Measurements from ENCODE around the gene TAF6.

TAF6 gene

DNA sequence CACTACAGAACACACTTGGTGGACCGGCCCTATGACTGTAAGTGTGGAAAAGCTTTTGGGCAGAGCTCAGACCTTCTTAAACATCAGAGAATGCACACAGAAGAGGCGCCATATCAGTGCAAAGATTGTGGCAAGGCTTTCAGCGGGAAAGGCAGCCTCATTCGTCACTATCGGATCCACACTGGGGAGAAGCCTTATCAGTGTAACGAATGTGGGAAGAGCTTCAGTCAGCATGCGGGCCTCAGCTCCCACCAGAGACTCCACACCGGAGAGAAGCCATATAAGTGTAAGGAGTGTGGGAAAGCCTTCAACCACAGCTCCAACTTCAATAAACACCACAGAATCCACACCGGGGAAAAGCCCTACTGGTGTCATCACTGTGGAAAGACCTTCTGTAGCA is 55.0 kb downstream of the TAF6 start:
- FAIRE-seq: no peak

DNA sequence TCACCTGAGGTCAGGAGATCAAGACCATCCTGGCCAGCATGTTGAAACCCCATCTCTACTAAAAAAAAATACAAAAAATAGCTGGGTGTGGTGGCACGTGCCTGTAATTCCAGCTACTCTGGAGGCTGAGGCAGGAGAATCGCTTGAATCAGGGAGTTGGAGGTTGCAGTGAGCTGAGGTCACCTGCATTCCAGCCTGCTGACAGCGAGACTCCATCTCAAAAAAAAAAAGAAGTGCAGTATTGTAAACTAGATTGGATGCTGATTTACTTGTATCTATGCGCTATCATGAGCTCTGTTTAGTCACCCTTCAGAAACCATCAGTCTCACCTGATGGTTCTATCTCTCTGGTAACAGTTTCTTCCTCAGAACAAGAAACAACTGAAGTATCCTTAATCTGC is 55.8 kb downstream of the TAF6 start:
- FAIRE-seq: no peak

DNA sequence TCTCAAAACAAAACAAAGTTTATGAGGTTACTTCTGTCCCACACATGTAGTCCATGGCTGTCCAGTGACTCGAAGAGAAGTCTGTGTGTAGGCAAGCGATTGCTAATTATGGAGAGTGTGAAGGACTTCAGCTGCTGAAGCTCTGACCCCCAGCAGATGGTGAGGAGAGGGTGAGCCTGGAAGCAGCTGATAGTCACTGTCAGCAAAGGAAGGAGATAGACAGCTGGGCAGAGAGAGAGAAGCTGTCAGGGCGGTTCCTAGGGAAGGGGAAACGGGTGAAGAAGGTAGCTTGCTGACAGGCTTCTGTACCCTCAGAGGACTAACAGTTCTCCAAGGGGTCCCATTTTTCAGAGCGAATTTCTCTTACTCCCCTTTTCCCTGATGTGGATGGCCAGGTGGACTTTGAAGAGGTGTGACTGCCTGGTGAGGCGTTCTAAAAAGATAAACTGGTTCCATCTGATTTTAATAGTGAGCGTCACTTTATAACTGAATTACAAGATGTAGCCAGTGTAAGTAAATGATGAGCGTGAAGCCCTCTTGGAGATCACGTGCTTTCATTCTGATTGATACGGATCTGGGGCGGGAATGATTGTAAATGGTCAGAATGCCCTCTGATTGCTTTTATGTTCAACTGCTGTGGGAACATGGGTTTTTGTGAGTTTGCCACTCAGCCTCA is 57.5 kb downstream of the TAF6 start:
- no peak for FAIRE-seq

DNA sequence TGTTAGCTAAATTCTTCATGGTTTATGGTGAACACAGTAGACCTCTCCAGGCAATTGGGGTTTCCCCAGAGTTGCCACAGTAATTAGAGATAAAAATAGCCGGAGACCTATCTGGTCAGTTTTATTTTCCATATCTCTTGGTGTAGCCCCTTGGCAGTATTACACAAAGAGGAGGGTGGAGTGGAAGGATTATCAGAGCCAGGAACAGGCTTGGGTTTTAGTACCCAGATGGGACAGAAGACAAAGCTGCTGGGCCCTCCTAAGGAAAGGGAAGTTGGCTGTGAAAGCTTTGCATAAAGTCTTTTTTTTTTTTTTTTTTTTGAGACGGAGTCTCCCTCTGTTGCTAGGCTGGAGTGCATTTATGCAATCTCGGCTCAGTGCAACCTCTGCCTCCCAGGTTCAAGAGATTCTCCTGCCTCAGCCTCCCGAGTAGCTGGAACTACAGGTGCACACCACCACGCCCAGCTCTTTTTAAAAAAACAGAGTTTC is 59.9 kb downstream of the TAF6 start:
- FAIRE-seq: no peak

Data from TTC549 (cell line).